HuH-7.5 (cell line): Measurements from ENCODE around the gene CAPN2.

ENCODE experiments used
- DNase-seq: peaks from one replicate; pipeline ENCODE4 v3.0.0; 2011; ENCODE audit warnings: low spot score

Gene CAPN2

DNA sequence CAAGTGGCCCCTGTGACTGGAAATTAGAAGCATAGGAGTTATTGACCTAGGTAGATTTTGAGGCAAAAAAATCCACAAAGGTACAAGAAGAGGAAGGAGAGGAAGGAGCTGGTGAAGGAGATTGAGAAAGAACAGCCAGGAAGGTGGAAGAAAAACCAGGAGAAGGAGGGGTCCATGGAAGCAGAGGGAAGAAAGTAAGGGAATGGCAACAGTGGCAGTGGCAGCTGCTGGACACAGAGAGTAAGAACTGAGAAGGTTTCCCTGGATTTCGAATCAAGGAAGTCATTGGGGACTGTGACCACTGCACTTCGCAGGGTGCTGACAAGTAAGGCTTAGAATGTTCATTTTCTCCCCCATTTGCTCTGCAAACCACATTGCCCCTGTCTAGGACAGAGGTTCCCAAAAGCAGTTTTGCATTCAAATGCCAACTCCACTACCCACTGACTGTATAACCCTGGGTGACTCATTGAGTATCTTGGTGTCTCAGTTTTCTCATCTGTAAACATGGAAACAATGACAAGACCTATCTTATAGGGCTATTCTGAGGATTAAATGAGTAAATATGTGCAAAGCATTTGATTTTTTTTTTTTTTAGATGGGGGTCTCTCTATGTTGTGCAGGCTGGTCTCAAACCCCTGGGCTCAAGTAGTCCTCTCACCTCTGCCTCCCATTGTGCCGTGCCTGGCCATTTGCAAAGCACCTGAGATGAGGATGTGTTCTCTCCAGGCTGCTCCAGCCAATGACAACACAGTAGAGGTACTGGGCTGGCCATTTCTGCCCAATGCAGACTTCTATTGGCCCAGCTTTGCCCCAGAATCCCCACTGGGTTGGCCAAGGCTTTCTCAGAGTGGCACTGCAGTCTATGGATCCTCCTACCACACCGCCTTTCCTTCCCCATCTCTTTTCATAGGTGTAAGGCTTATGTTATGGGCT lies 9.3 kb upstream of the CAPN2 start:
- no peak for DNase-seq

DNA sequence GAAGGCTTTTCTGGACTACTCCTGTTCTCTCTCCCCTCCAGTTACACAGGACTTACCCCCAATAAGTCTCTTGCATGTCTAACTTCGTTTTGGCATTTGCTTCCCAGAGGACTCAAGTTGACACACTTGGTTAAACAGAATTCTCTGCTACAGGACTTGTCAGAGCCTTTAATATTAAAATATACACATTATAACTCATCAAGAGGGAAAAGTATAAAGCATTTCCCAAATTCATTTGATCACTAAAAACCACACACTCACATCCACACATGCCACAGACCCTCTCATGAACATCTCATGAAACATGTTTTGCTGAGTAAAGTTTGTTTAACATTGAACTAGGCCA lies 8.7 kb upstream of the CAPN2 start:
- no peak for DNase-seq

DNA sequence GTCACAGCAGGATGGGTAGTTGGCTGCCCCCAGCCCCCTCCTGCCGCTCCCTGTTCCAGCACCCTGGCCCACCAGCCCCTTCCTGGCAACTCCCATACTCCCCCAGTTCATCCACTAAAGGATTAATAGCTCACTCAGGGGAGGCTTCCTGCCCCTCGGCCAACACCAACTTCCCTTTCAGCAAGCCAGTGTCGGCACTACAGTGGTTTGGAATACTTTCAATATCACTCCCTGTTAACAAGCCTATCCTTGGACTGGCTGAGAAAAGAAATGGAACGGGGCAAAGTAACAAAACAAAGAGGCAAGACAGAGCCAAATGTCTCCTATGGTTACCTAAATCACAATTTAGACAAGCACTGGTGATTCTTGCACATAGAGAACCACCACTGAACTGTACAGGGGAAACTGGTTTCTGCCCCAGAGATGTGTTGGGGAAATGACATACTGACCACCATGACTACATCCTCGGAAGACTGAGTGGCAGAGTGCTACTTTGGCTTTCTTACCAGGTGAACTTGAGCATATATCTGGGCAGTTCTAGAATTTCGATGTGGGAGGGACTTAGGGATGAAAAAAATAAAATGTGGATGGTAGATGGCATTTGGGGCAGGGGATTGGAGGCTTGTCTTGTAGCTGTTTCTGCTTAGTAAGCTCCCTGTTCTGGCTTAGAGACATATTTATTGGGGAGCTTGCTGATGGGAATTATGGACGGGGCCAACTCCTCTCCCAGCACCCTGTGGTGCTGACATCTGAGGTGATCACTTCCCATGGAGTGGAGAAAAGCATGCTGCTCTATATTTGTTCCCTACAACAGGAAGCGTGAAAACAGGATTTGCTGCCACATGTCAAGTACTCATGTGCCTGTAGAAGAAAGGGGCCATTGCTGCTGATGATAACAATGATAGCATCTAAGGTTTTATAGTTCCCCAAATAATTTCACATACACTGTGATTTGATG lies 7.1 kb upstream of the CAPN2 start:
- DNase-seq, result no peak

- DNase-seq, result no peak
These were observed 6.0 kb upstream of the CAPN2 start for GRCh38 chr1:223706077-223706973.

- no peak for DNase-seq
These were observed 4.9 kb upstream of the CAPN2 start for GRCh38 chr1:223707256-223708000.

DNA sequence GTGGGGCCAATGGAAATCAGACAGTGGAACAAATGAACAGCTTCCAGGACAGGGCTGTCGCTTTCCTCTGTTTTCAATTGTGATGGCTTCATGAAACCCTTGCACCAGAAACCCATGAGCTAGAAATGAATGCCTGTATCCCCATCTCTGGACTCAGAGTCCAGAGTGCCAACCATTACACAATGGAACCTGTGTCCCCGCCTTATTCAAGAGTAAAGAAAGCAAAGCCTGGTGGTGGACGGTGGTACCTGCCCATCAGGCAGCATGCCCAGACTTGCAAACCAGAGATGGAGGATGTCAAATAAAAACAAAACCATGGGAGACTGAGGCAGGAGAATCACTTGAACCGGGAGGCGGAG lies 4.4 kb upstream of the CAPN2 start:
- no peak for DNase-seq

DNA sequence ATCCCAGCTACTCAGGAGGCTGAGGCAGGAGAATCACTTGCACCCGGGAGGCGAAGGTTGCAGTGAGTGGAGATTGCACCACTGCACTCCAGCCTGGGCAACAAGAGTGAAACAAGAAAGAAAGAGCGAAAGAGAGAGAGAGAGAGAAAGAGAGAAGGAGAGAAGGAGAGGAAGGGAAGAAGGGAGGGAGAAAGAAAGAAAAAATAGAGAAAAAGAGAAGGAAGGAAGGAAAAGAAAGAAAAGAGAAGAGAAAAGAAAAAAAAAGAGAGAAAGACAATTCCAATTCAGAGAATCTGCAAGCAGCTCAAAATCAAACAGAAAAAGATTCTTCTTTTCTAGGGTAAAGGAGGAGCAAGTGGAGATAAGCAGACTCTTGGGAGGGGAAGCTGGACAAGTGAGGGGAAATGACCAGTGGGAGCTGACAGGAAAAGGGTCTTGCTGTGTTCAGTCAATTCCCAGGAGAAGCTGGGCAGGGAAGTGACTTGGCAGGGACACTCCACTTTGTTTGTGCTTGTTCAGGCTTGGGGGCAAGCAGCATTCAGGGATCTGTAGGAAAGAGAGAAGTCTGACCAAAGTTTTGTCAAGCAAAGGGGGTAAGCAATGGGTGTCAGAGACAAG lies 3.6 kb upstream of the CAPN2 start:
- DNase-seq, result no peak

- DNase-seq, result no peak
These were observed 2.7 kb upstream of the CAPN2 start for GRCh38 chr1:223709598-223709997.

DNA sequence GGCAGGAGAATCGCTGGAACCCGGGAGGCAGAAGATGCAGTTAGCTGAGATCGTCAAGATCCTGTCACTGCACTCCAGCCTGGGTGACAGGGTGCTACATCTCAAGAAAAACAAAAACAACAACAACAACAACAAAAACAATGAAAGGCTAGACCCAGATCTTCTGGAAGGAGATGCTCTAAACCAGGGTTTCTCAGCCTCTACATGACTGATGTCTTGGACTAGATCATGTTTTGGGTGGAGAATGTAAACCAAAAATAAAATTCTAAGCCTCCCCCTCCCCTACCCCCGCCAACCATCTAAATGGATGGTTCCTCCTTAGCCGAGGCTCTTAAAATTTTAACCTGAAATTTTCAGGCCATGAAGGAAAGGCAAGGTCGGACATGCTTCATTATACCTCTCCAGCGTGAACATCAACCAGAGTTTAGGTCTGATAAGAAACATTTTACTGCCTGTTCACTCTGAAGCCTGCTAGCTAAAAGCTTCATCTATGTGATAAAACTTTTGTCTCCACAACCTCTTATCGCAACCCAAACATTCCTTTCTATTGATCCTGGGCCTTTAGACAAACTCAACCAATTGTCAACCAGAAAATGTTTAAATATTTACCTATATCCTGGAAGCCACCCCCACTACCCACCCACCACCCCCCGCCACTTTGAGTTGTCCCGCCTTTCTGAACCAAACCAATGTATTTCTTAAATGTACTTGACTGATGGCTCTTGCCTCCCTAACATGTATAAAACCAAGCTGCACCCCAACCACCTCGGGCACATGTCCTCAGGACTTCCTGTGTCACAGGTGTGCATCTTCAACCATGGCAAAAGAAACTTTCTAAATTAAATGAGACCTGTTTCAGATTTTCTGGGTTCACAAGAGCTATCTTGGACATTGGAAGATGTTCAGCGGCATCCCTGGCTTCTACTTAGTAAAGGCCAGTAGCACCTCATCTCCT lies 1.9 kb upstream of the CAPN2 start:
- no peak for DNase-seq

DNA sequence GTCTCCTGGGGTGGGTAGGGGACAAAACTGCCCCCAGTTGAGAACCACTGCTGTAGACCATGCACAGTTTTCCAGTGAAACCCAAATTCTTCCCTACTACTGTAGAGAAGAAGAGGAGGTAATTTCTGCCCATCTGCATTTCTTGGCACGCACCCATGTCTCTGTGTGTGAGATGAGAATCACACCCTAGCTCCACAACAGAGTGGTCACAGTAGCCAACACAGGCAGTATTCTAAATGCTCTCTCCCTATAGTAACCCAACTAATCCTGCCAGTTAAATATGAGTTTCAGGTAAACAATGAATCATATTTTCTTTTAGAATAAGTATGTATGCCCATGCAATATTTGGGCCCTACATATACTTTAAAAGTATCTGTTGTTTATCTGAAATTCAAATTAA lies 1.2 kb upstream of the CAPN2 start:
- no peak for DNase-seq

DNA sequence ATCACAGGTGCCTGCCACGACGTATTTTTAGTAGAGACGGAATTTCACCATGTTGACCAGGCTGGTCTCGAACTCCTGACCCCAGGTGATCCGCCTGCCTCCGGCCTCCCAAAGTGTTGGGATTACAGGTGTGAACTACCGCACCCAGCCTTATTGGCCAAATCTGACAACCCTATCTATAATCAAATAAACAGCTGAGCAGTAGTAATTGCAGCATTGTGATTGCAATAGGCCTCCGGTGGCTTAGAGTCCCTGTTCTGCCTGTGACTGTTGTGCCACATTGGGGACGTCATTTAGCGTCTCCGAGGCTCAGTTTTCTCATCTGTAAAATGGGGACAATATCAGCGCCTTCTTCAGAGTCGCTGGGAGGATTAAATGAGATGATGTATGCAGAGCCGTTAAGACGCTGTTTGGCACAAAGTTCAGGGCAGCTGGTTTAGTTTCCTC lies 569 bp upstream of the CAPN2 start:
- no peak for DNase-seq

GRCh38 chr1:223712850-223713474 lies 623 bp downstream of the CAPN2 start:
- DNase-seq, result no peak

- no peak for DNase-seq
These were observed 1.4 kb downstream of the CAPN2 start for GRCh38 chr1:223713546-223714420.

DNA sequence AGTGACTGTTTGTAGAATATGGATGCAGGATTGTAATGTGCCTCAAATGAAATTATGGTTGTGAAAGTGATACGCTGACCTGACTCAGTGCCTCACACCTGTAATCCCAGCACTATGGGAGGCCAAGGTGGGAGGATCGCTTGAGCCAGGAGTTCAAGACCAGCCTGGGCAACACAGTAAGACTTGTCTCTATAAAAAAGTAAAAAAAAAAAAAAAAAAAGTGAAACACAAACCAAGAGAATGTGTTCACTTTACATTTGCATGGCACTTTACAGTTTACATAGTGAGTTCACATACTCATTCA lies 2.0 kb downstream of the CAPN2 start:
- DNase-seq, result no peak

DNA sequence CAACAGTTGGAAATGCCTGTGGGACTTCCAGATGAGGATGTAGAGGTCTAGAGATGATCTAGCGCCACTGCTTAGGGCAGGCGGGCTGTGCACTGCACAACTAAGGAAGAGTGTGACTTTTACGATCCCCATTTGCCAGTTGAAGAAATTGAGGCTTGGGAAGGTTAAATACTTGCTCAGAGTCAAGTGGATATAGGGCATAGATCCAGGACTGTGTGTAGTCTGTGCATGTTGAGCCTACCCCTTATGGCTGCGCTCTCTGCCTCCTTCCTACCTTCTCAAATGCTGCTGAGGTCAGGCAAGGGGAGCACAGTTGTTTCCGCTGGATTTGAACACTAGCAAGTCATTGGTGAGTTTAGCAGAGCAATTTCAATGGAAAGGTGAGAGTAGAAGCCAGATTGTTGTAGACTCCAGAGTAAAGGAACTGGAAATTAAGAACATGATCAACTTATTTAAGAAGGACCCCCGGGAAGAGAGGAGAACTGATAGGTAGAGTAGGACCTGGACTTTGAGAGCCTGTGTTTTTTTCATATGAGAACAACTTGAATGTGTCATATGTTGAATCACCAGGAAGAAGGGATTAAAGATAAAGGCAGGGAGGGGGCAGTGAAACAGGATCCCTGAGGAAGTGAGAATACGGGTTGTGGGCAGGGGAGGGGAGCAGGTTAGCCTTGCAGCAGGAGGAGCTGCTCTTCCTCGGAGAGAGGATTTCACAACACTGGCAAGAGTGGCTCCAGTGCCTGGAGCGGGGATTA lies 2.7 kb downstream of the CAPN2 start:
- DNase-seq, result no peak

DNA sequence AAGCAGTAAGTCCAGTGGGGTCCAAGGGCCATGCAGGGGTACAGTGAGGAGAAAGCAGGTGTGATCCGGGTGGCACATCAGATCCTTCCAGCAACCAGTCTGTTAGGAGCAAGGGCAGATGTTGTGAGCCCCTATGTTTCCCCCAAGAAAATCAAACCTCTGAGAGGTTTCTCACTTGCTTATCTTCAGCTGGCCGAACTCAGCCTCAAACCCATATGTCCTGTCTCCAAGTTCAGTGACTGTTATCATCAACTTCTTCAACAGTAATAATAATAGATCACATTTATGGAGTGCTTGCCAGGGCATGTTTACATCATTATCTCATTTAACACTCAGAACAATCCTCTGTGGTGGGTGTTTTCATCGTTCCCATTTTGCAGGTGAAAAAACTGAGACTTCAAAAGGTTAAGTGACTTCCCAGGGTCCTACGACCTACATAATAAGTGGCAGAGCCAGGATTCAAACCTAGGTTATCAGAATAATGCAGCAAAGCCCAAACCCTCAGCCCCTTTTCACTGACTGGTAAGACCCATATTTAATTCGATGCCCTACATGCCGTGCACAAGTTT lies 3.3 kb downstream of the CAPN2 start:
- DNase-seq, result no peak

DNA sequence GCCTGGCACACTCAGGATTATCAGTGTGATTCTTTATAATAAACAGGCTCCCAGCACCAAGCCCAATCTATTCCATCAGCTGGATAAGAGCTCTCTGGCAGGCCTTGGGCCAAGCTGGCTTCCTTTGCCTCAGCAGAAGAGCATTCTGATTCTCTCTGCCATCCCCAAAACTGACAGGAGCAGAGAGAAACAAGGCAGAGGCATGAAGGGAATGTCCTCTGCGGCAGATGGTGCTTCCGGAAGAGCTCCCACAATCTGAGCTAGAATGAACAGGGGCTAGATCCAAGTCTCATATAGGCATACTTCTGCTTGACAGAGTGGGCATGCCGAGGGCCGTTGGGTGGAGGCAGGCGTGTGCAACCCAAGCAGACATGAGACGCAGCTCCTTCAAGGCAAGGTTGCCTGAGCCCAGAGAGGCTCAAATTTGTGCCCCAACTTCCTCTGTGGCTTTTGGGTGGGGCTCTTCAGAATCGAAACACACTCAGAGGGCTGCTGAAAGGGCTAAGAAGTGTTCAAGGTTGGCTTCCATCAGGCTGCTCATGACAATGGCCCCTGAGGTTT lies 4.0 kb downstream of the CAPN2 start:
- DNase-seq, result no peak
